SK-N-SH (cell line): ENCODE results near the gene GADD45B. TPM values are rescaled to one million over a fixed set of nuclear protein-coding genes. Genes with fewer than 3 reads are reported as not detected.
"Not testable (repeated sequence)": the region's sequence is repeated elsewhere in the genome, so short reads cannot be mapped to it uniquely, and the experiment has no call there.

ENCODE experiments used
- CTCF ChIA-PET: fragments of 300-600, 350-600 bp; formaldehyde crosslinking; extraction: SDS; loops from one replicate; lab custom pipeline; 2021; lab: Yijun Ruan, JAX
- POLR2A ChIA-PET: fragments of 350-600 bp; sonication (Branson Sonifier 250); formaldehyde crosslinking; extraction: SDS; loops from one replicate; lab custom pipeline; 2020; ENCODE audit warnings: antibody characterized with exemption, inconsistent platforms; lab: Yijun Ruan, JAX
- DNase-seq: peaks from one replicate; pipeline ENCODE4 v3.0.0; 2012
- H2AFZ ChIP-seq: fragments of 200-600 bp; sonication (generic); 2 replicates; pipeline ENCODE4 v1.8.1; 2016; ENCODE audit warnings: antibody characterized with exemption, mild to moderate bottlenecking, low read depth
- H3F3A ChIP-seq: fragments of 200-600 bp; sonication (generic); replicated peaks from 2 replicates; pipeline ENCODE3; 2016; ENCODE audit warnings: antibody characterized with exemption, mild to moderate bottlenecking; ENCODE audit not compliant: insufficient read depth
- H3K27ac ChIP-seq, 2 experiments: fragments of 200-500 bp in 1 of 2; fragments of 200-600 bp in 1 of 2; sonication (Bioruptor generic) in 1 of 2; sonication (generic), shearing (Covaris generic) in 1 of 2; 2 replicates each; pipeline versions ENCODE4 v1.5.1 to v1.6.1; 2014 to 2016; ENCODE audit warnings: low read depth in 2 of 2, inconsistent platforms in 1 of 2, low read length in 1 of 2, mild to moderate bottlenecking in 1 of 2, mixed read lengths in 1 of 2
- H3K27me3 ChIP-seq: fragments of 200-600 bp; sonication (generic), shearing (Covaris generic); 2 replicates; pipeline ENCODE4 v1.6.1; 2016; ENCODE audit warnings: mixed run types; ENCODE audit not compliant: insufficient read depth
- H3K36me3 ChIP-seq, 2 experiments: fragments of 200-500 bp in 1 of 2; fragments of 200-600 bp in 1 of 2; sonication (Bioruptor generic) in 1 of 2; sonication (generic) in 1 of 2; replicated peaks in 1 of 2; 2 replicates each; pipeline versions ENCODE3 to v1.5.1; 2014 to 2016; ENCODE audit warnings: low read length in 1 of 2, mild to moderate bottlenecking in 1 of 2; ENCODE audit not compliant: insufficient read depth in 2 of 2, control insufficient read depth in 1 of 2
- H3K4me1 ChIP-seq, 2 experiments: fragments of 200-500 bp in 1 of 2; fragments of 200-600 bp in 1 of 2; sonication (Bioruptor generic) in 1 of 2; sonication (generic), shearing (Covaris generic) in 1 of 2; 2 replicates each; pipeline versions ENCODE4 v1.5.1 to v1.6.1; 2014 to 2016; ENCODE audit warnings: low read depth in 1 of 2, low read length in 1 of 2, mixed run types in 1 of 2; ENCODE audit not compliant: insufficient read depth in 2 of 2, control insufficient read depth in 1 of 2
- H3K4me2 ChIP-seq: fragments of 200-600 bp; sonication (generic), shearing (Covaris generic); 2 replicates; pipeline ENCODE4 v1.6.1; 2017; ENCODE audit warnings: mixed run types
- H3K4me3 ChIP-seq, 2 experiments: fragments of 200-500 bp in 1 of 2; fragments of 200-600 bp in 1 of 2; sonication (Bioruptor generic) in 1 of 2; sonication (generic), shearing (Covaris generic) in 1 of 2; 2 replicates each; pipeline versions ENCODE4 v1.5.1 to v1.8.1; 2014 to 2016; ENCODE audit warnings: low read depth in 2 of 2, inconsistent platforms in 1 of 2, low read length in 1 of 2, mild to moderate bottlenecking in 1 of 2, mixed read lengths in 1 of 2, moderate library complexity in 1 of 2
- H3K79me2 ChIP-seq: fragments of 200-600 bp; sonication (generic); 2 replicates; pipeline ENCODE4 v1.8.1; 2017; ENCODE audit warnings: mild to moderate bottlenecking; ENCODE audit not compliant: insufficient read depth
- H3K9ac ChIP-seq: fragments of 200-600 bp; sonication (generic); 2 replicates; pipeline ENCODE4 v1.6.1; 2017; ENCODE audit warnings: mixed run types
- H3K9me2 ChIP-seq: fragments of 200-600 bp; sonication (generic); 2 replicates; pipeline ENCODE4 v1.6.1; 2017; ENCODE audit warnings: mixed run types
- H3K9me3 ChIP-seq: fragments of 200-600 bp; sonication (generic); 2 replicates; pipeline ENCODE4 v1.6.1; 2017; ENCODE audit warnings: mixed run types, mild to moderate bottlenecking, moderate library complexity
- H4K20me1 ChIP-seq: fragments of 200-600 bp; sonication (generic); 2 replicates; pipeline ENCODE4 v1.6.1; 2017; ENCODE audit warnings: mild to moderate bottlenecking, mixed run types; ENCODE audit not compliant: insufficient read depth
- CHD2 ChIP-seq: fragments of 150-350 bp; IDR thresholded peaks from 2 replicates; pipeline ENCODE4 v1.6.1; 2018; ENCODE audit warnings: low read length; ENCODE audit not compliant: partially characterized antibody
- FOXM1 ChIP-seq: IDR thresholded peaks from 2 replicates; pipeline ENCODE4 v1.4.0; 2012; ENCODE audit warnings: low read depth, mild to moderate bottlenecking
- GABPA ChIP-seq: IDR thresholded peaks from 2 replicates; pipeline ENCODE4 v1.4.0; 2012; ENCODE audit warnings: low read depth, mild to moderate bottlenecking
- GATA2 ChIP-seq: sonication (generic); formaldehyde crosslinking; IDR thresholded peaks from 2 replicates; pipeline ENCODE4 v1.5.0; 2020; ENCODE audit warnings: mild to moderate bottlenecking, missing genetic modification reagents
- JUND ChIP-seq: IDR thresholded peaks from 2 replicates; pipeline ENCODE4 v1.4.0; 2012
- MXI1 ChIP-seq: IDR thresholded peaks from 2 replicates; pipeline ENCODE4 v1.6.1; 2012; ENCODE audit warnings: mild to moderate bottlenecking, low read depth, low read length, improper control_type of control experiment
- TAF1 ChIP-seq: IDR thresholded peaks from 2 replicates; pipeline ENCODE4 v1.6.1; 2012; ENCODE audit warnings: low read depth, mild to moderate bottlenecking, low read length, moderate library complexity, borderline replicate concordance
- YY1 ChIP-seq: IDR thresholded peaks from 2 replicates; pipeline ENCODE4 v1.4.0; 2012; ENCODE audit warnings: low read depth, mild to moderate bottlenecking
- WGBS: methylation state at CpG from one replicate; pipeline ENCODE4 v1.1.6; 2017; ENCODE audit warnings: low lambda C conversion rate; 5-methylcytosine and 5-hydroxymethylcytosine counted together
- polyA plus RNA-seq, 3 experiments: library from polyadenylated mRNA; depleted of rRNA; stranded (reverse); fragments of >200 nt; gene quantifications; 2 replicates each; pipeline ENCODE4 v1.2.3, GENCODE V29; 2012
- TF ChIP-seq, protein P1 (sequence below): IDR thresholded peaks from 2 replicates; pipeline ENCODE4 v1.4.0; 2012; ENCODE audit warnings: low read depth, borderline replicate concordance
- TF ChIP-seq, protein P2 (sequence below): IDR thresholded peaks from 2 replicates; pipeline ENCODE4; 2012
- TF ChIP-seq, protein P3 (sequence below): IDR thresholded peaks from 2 replicates; pipeline ENCODE4 v1.4.0; 2012; ENCODE audit warnings: low read depth
- TF ChIP-seq, protein P4 (sequence below): fragments of 200-600 bp; sonication (generic); IDR thresholded peaks from 2 replicates; pipeline ENCODE4 v1.6.1; 2017; ENCODE audit warnings: antibody characterized with exemption, mild to moderate bottlenecking, moderate library complexity
- TF ChIP-seq, protein P5 (sequence below): IDR thresholded peaks from 2 replicates; pipeline ENCODE4 v1.6.1; 2012; ENCODE audit warnings: mild to moderate bottlenecking, low read depth, low read length, moderate library complexity

GADD45B gene
- polyA plus RNA-seq, 1 of the 3 experiments (the other 2 are of a cell fraction) = 67.6 TPM

DNA sequence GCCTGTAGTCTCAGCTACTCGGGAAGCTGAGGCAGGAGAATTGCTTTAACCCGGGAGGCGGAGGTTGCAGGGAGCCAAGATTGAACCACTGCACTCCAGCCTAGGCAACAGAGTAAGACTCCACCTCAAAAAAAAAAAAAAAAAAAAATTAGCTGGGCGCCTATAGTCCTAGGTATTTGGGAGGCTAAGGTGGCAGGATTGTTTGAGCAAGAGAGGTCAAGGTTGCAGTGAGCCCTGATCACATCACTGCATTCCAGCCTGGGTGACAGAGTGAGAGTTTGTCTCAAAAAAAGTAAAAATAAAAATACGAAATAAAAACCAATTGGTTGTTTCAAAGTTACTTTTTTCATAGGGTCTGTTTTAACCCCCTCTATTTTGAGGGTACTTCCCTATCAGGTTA is 17.9 kb upstream of the GADD45B start:
- TF ChIP-seq JUND (no peak), FOXM1 (no peak), GATA2 (CRISPR knock-in tag) (no peak), TAF1 (no peak), MXI1 (no peak)
- TF ChIP-seq, protein P1, sequence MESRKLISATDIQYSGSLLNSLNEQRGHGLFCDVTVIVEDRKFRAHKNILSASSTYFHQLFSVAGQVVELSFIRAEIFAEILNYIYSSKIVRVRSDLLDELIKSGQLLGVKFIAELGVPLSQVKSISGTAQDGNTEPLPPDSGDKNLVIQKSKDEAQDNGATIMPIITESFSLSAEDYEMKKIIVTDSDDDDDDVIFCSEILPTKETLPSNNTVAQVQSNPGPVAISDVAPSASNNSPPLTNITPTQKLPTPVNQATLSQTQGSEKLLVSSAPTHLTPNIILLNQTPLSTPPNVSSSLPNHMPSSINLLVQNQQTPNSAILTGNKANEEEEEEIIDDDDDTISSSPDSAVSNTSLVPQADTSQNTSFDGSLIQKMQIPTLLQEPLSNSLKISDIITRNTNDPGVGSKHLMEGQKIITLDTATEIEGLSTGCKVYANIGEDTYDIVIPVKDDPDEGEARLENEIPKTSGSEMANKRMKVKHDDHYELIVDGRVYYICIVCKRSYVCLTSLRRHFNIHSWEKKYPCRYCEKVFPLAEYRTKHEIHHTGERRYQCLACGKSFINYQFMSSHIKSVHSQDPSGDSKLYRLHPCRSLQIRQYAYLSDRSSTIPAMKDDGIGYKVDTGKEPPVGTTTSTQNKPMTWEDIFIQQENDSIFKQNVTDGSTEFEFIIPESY = no peak
- POLR2A ChIA-PET = no interaction called here

DNA sequence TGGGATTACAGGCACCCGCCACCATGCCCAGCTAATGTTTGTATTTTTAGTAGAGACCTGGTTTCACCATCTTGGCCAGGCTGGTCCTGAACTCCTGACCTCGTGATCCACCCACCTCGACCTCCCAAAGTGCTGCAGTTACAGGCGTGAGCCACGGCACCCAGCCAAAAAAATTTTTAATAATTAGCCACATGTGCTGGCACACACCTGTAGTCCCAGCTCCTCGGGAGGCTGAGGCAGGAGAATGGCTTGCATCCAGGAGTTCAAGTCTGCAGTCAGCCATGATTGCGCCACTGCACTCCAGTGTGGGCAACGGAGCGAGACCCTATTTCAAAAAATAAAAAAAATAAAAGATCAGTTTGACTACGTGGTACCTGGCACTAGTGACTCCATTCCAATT is 17.2 kb upstream of the GADD45B start:
- DNase-seq, H3K27me3 ChIP-seq, H3K4me1 ChIP-seq, H3K27ac ChIP-seq, H3K9me2 ChIP-seq, H2AFZ ChIP-seq, H3K9me3 ChIP-seq, H3K4me2 ChIP-seq, CTCF ChIA-PET, POLR2A ChIA-PET, H3K9ac ChIP-seq, H3K4me3 ChIP-seq, H3K36me3 ChIP-seq: not testable (repeated sequence)
- Histone ChIP-seq H3K79me2 (peaks cover 39% of the 10 kb centered on the region), H3F3A (peaks cover 28% of the 10 kb centered on the region), H4K20me1 (peaks cover 17% of the 10 kb centered on the region; the same call in 1 of the 2 replicates)
- WGBS = 88% methylated on average over 9 of the region's 10 CpGs

More for the DNA sequence above, 17.9 kb upstream of the GADD45B start:
- H3K9ac ChIP-seq = no peak overlapping the region
- peaks cover 25% of the 10 kb centered on the region; the same call in 1 of the 2 replicates for H4K20me1 ChIP-seq
- H3K79me2 ChIP-seq = peaks cover 47% of the 10 kb centered on the region
- H3K4me3 ChIP-seq = no peak overlapping the region
- H3K36me3 ChIP-seq = no peaks in the 10 kb centered on the region
- H3K27ac ChIP-seq = no peak overlapping the region
- no peaks in the 10 kb centered on the region for H3K27me3 ChIP-seq
- H3K9me2 ChIP-seq = no peaks in the 10 kb centered on the region
- 88% methylated on average over 5 of the region's 5 CpGs for WGBS
- CTCF ChIA-PET = interaction anchor here (1.2 kb wide), 1 partner anchor 121 kb away, joined by 3 read pairs; no protein-coding TSS in a partner anchor
- no peak overlapping the region for H2AFZ ChIP-seq
- H3K4me1 ChIP-seq = peaks cover 8 to 10% of the 10 kb centered on the region in 2 experiments; a peak in 2 of 4 replicates
- no peaks in the 10 kb centered on the region for H3K9me3 ChIP-seq
- no peak for DNase-seq
- no peak overlapping the region for H3K4me2 ChIP-seq
- H3F3A ChIP-seq = peaks cover 20% of the 10 kb centered on the region

DNA sequence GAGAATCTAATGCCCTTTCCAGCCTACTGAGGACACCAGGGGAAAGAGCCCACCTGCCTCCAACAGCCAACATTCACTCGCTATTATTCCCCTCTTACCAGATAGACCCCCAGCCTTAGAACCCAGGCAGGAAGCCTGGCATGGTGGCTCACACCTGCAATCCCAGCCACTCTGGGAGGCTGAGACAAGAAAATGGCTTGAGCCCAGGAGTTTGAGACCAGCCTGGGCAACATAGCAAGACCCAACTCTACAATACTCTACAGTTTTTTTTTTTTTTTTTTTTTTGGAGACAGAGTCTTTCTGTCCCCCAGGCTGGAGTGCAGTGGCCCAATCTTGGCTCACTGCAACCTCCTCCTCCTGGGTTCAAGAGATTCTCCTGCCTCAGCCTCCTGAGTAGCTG is 15.7 kb upstream of the GADD45B start:
- no peak overlapping the region for H3K4me2 ChIP-seq
- H3K9me3 ChIP-seq = no peaks in the 10 kb centered on the region
- H3K36me3 ChIP-seq = no peaks in the 10 kb centered on the region
- H3K27me3 ChIP-seq = no peaks in the 10 kb centered on the region
- no peak for DNase-seq
- H3K4me3 ChIP-seq = no peak overlapping the region
- H3K9ac ChIP-seq = no peak overlapping the region
- H2AFZ ChIP-seq = no peak overlapping the region
- peaks cover 25% of the 10 kb centered on the region for H3K79me2 ChIP-seq
- POLR2A ChIA-PET = no interaction called here
- peaks cover 7% of the 10 kb centered on the region; the same call in 1 of the 2 replicates for H4K20me1 ChIP-seq
- H3K27ac ChIP-seq = no peak overlapping the region
- peaks cover 33% of the 10 kb centered on the region for H3F3A ChIP-seq
- WGBS = 78% methylated on average over 1 of the region's 1 CpG
- H3K9me2 ChIP-seq = no peaks in the 10 kb centered on the region
- TF ChIP-seq, protein P2, sequence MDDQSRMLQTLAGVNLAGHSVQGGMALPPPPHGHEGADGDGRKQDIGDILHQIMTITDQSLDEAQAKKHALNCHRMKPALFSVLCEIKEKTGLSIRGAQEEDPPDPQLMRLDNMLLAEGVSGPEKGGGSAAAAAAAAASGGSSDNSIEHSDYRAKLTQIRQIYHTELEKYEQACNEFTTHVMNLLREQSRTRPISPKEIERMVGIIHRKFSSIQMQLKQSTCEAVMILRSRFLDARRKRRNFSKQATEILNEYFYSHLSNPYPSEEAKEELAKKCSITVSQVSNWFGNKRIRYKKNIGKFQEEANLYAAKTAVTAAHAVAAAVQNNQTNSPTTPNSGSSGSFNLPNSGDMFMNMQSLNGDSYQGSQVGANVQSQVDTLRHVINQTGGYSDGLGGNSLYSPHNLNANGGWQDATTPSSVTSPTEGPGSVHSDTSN = no peak
- TF ChIP-seq, protein P3, sequence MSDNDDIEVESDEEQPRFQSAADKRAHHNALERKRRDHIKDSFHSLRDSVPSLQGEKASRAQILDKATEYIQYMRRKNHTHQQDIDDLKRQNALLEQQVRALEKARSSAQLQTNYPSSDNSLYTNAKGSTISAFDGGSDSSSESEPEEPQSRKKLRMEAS = no peak
- no peak for TF ChIP-seq GABPA
- TF ChIP-seq, protein P4, sequence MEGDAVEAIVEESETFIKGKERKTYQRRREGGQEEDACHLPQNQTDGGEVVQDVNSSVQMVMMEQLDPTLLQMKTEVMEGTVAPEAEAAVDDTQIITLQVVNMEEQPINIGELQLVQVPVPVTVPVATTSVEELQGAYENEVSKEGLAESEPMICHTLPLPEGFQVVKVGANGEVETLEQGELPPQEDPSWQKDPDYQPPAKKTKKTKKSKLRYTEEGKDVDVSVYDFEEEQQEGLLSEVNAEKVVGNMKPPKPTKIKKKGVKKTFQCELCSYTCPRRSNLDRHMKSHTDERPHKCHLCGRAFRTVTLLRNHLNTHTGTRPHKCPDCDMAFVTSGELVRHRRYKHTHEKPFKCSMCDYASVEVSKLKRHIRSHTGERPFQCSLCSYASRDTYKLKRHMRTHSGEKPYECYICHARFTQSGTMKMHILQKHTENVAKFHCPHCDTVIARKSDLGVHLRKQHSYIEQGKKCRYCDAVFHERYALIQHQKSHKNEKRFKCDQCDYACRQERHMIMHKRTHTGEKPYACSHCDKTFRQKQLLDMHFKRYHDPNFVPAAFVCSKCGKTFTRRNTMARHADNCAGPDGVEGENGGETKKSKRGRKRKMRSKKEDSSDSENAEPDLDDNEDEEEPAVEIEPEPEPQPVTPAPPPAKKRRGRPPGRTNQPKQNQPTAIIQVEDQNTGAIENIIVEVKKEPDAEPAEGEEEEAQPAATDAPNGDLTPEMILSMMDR = no peak
- no peak for TF ChIP-seq FOXM1
- TF ChIP-seq YY1 = no peak
- TF ChIP-seq, protein P5, sequence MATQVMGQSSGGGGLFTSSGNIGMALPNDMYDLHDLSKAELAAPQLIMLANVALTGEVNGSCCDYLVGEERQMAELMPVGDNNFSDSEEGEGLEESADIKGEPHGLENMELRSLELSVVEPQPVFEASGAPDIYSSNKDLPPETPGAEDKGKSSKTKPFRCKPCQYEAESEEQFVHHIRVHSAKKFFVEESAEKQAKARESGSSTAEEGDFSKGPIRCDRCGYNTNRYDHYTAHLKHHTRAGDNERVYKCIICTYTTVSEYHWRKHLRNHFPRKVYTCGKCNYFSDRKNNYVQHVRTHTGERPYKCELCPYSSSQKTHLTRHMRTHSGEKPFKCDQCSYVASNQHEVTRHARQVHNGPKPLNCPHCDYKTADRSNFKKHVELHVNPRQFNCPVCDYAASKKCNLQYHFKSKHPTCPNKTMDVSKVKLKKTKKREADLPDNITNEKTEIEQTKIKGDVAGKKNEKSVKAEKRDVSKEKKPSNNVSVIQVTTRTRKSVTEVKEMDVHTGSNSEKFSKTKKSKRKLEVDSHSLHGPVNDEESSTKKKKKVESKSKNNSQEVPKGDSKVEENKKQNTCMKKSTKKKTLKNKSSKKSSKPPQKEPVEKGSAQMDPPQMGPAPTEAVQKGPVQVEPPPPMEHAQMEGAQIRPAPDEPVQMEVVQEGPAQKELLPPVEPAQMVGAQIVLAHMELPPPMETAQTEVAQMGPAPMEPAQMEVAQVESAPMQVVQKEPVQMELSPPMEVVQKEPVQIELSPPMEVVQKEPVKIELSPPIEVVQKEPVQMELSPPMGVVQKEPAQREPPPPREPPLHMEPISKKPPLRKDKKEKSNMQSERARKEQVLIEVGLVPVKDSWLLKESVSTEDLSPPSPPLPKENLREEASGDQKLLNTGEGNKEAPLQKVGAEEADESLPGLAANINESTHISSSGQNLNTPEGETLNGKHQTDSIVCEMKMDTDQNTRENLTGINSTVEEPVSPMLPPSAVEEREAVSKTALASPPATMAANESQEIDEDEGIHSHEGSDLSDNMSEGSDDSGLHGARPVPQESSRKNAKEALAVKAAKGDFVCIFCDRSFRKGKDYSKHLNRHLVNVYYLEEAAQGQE = no peak
- TF ChIP-seq CHD2 = no peak
- peaks cover 2 to 5% of the 10 kb centered on the region in 2 experiments; a peak in 2 of 4 replicates for H3K4me1 ChIP-seq
- CTCF ChIA-PET = no interaction called here
